ENCODE results near the gene TAF11L4. TPM values are rescaled to one million over a fixed set of nuclear protein-coding genes. Genes with fewer than 3 reads are reported as not detected.
"Not testable (repeated sequence)": the region's sequence is repeated elsewhere in the genome, so short reads cannot be mapped to it uniquely, and the experiment has no call there.

The TAF11L4 gene
- polyA plus RNA-seq, 1 experiment: not detected

- ChIA-PET POLR2A (no interaction called here), CTCF (no interaction called here)
- TF ChIP-seq CTCF (IDR thresholded peaks at IDR 0.05; ENCODE audit: low read depth, low read length): no peak
- H3K27ac ChIP-seq (ENCODE audit: low read depth, low read length): no peak overlapping the region
- peaks cover 7% of the 10 kb centered on the region; the same call in 1 of the 2 replicates for H3K9me3 ChIP-seq (ENCODE audit: control insufficient read depth, insufficient read depth, low read length)
- H3K4me3 ChIP-seq (ENCODE audit: low read depth, low read length): no peak overlapping the region
- no peak for DNase-seq (ENCODE audit: low read depth, low spot score)
- H3K27me3 ChIP-seq (ENCODE audit: control insufficient read depth, insufficient read depth, low read length): peaks cover 5% of the 10 kb centered on the region
Observed at GRCh38 chr5:17487174-17487512, 34.5 kb upstream of the TAF11L4 start.

- CTCF ChIA-PET: interaction anchor here (0.7 kb wide), 1 partner anchor 242 kb away, joined by 3 read pairs; no protein-coding TSS in a partner anchor
- DNase-seq (ENCODE audit: low read depth, low spot score); H3K4me3 ChIP-seq (ENCODE audit: low read depth, low read length); H3K27ac ChIP-seq (ENCODE audit: low read depth, low read length); H3K27me3 ChIP-seq (ENCODE audit: control insufficient read depth, insufficient read depth, low read length); H3K9me3 ChIP-seq (ENCODE audit: control insufficient read depth, insufficient read depth, low read length); POLR2A ChIA-PET: not testable (repeated sequence)
Observed at GRCh38 chr5:17491257-17491656, 30.3 kb upstream of the TAF11L4 start.

- Histone ChIP-seq H3K27me3 (ENCODE audit: control insufficient read depth, insufficient read depth, low read length) (peaks cover 3% of the 10 kb centered on the region), H3K4me3 (ENCODE audit: low read depth, low read length) (no peak overlapping the region), H3K9me3 (ENCODE audit: control insufficient read depth, insufficient read depth, low read length) (peaks cover 7% of the 10 kb centered on the region; the same call in 1 of the 2 replicates), H3K27ac (ENCODE audit: low read depth, low read length) (no peak overlapping the region)
- CTCF ChIA-PET: no interaction called here
- TF ChIP-seq CTCF (IDR thresholded peaks at IDR 0.05; ENCODE audit: low read depth, low read length): no peak
- POLR2A ChIA-PET: no interaction called here
- DNase-seq (ENCODE audit: low read depth, low spot score): no peak
Observed at GRCh38 chr5:17492770-17493169, 28.8 kb upstream of the TAF11L4 start.

- Histone ChIP-seq H3K27me3 (ENCODE audit: control insufficient read depth, insufficient read depth, low read length) (no peaks in the 10 kb centered on the region), H3K27ac (ENCODE audit: low read depth, low read length) (no peak overlapping the region), H3K9me3 (ENCODE audit: control insufficient read depth, insufficient read depth, low read length) (no peaks in the 10 kb centered on the region; the same call in 1 of the 2 replicates), H3K4me3 (ENCODE audit: low read depth, low read length) (no peak overlapping the region)
- no peak for TF ChIP-seq CTCF (IDR thresholded peaks at IDR 0.05; ENCODE audit: low read depth, low read length)
- ChIA-PET POLR2A (no interaction called here), CTCF (no interaction called here)
- no peak for DNase-seq (ENCODE audit: low read depth, low spot score)
Observed at GRCh38 chr5:17497446-17497845, 24.2 kb upstream of the TAF11L4 start.

GRCh38 chr5:17497931-17498330 is 23.7 kb upstream of the TAF11L4 start, which contains the start of gene TAF11L2:
Gene TAF11L2, plus strand, starts transcription at chr5:17498231.
- POLR2A ChIA-PET; H3K4me3 ChIP-seq (ENCODE audit: low read depth, low read length); DNase-seq (ENCODE audit: low read depth, low spot score); H3K27ac ChIP-seq (ENCODE audit: low read depth, low read length); H3K27me3 ChIP-seq (ENCODE audit: control insufficient read depth, insufficient read depth, low read length); H3K9me3 ChIP-seq (ENCODE audit: control insufficient read depth, insufficient read depth, low read length); CTCF ChIA-PET: not testable (repeated sequence)

- Histone ChIP-seq H3K4me3 (ENCODE audit: low read depth, low read length) (no peak overlapping the region), H3K9me3 (ENCODE audit: control insufficient read depth, insufficient read depth, low read length) (no peaks in the 10 kb centered on the region), H3K27me3 (ENCODE audit: control insufficient read depth, insufficient read depth, low read length) (no peaks in the 10 kb centered on the region), H3K27ac (ENCODE audit: low read depth, low read length) (no peak overlapping the region)
- TF ChIP-seq CTCF (IDR thresholded peaks at IDR 0.05; ENCODE audit: low read depth, low read length): no peak
- no peak for DNase-seq (ENCODE audit: low read depth, low spot score)
- POLR2A ChIA-PET: no interaction called here
- CTCF ChIA-PET: no interaction called here
Observed at GRCh38 chr5:17511775-17512325, 9.8 kb upstream of the TAF11L4 start.

GRCh38 chr5:17517526-17517925 is 4.1 kb upstream of the TAF11L4 start:
- H3K4me3 ChIP-seq (ENCODE audit: low read depth, low read length); DNase-seq (ENCODE audit: low read depth, low spot score); H3K27ac ChIP-seq (ENCODE audit: low read depth, low read length); CTCF ChIA-PET; H3K9me3 ChIP-seq (ENCODE audit: control insufficient read depth, insufficient read depth, low read length); POLR2A ChIA-PET; H3K27me3 ChIP-seq (ENCODE audit: control insufficient read depth, insufficient read depth, low read length): not testable (repeated sequence)

GRCh38 chr5:17518067-17518466 is 3.5 kb upstream of the TAF11L4 start, which contains the start of gene TAF11L3:
Gene TAF11L3, plus strand, starts transcription at chr5:17518367.
- H3K27me3 ChIP-seq (ENCODE audit: control insufficient read depth, insufficient read depth, low read length); H3K27ac ChIP-seq (ENCODE audit: low read depth, low read length); CTCF ChIA-PET; POLR2A ChIA-PET; H3K4me3 ChIP-seq (ENCODE audit: low read depth, low read length); DNase-seq (ENCODE audit: low read depth, low spot score); H3K9me3 ChIP-seq (ENCODE audit: control insufficient read depth, insufficient read depth, low read length): not testable (repeated sequence)

GRCh38 chr5:17519508-17519907 is 2.1 kb upstream of the TAF11L4 start:
- CTCF ChIA-PET; POLR2A ChIA-PET; H3K27ac ChIP-seq (ENCODE audit: low read depth, low read length): not testable (repeated sequence)

More at GRCh38 chr5:17519508-17519907, 2.1 kb upstream of the TAF11L4 start:
- DNase-seq (ENCODE audit: low read depth, low spot score); H3K4me3 ChIP-seq (ENCODE audit: low read depth, low read length); H3K9me3 ChIP-seq (ENCODE audit: control insufficient read depth, insufficient read depth, low read length); H3K27me3 ChIP-seq (ENCODE audit: control insufficient read depth, insufficient read depth, low read length): not testable (repeated sequence)
